GM21619 (cell line): ENCODE results near the gene TIAM2.

Experiments used
- ATAC-seq: cut with Tn5 transposase; IDR thresholded peaks from one replicate; pipeline ENCODE4 v1.9.1; 2021; ENCODE audit not compliant: unreplicated experiment

Gene TIAM2

DNA sequence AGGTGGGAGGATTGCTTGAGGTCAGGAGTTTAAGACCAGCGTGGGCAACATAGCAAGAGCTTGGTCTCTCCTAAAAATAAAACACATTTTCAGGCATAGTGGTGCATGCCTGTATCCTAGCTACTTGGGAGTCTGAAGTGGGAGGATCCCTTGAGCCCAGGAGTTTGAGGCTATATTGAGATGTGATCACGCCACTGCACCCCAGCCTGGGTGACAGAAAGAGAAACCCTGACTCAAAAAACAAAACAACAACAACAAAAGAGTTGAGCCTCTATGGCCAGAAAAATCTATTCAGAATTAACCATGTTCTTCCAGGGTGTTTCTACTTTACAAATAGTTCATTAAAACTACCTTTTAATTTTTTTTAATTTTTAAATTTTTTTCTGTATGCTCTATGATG, 60.6 kb downstream of the TIAM2 start:
- no peak for ATAC-seq

DNA sequence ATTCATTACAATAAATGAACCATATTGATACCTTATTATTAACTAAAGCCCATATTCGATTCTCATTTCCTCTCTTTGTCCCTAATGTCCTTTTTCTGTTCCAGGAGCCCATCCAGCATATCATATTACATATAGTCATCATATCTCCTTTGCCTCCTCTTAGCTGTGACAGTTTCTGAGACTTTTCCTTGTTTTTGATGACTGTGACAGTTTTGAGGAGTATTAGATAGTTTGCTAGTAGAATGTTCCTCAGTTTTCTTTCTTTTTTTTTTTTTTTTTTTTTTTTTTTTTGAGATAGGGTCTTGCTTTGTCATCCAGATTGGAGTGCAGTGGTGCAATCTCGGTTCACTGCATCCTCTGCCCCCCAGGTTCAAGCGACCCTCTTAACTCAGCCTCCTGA, 61.6 kb downstream of the TIAM2 start:
- no peak for ATAC-seq

DNA sequence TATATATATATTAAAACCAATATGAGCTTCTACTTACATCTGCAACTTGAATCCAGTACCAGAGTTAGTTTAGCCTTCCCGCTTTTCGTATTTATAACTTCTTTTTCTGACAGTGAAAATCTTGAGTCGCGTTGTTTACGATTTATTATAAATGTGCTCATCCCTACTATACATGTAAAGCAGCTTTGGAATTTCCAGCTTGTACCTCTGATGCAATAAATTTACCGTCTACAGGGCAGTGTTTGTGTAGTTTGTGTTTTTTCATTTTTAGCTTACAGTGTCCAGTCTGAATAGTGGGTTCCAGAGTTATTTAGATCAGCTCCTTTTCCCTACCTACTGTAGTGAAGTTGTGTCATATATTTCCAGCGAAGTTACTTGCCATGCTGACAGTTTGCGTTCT, 66.3 kb downstream of the TIAM2 start:
- ATAC-seq: no peak

DNA sequence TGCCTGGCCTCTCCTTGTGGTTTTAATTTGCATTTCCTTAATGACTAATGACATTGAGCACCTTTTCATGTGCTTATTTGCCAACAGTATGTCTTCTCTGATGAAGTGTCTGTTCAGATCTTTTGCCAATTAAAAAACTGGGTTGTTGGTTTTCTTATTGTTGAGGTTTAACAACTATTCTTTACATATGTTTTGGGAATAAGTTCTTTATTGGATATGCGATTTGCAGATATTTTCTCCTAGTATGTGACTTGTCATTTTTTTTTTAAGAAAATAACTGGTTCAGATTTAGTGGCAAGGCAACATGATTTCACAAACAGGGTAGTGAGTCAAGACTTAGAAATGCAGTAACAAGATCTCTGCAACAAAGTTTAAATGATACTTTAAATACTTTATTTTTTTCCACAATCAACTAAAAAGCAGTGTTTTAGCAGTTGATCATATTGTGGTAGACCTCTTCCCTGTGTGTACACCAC, 67.8 kb downstream of the TIAM2 start:
- no peak for ATAC-seq

DNA sequence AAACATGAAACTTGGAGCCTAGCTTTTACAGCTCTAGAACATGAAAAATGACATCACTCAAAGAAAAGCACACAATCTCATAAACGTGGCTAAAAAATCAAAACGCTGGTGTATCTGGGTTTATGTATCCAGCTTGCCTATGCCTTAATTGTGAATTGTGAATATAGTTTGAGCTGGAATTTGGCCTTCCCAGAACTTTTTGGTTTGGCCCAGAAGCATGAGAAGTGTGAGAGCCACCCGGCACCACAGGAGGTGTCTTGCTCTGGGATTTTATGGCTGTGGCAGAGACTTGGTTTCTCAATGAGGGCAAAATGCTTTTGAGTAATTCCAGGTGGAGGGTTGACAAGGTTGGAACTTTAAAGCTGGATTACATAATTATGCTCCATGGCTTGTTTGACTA, 69.2 kb downstream of the TIAM2 start:
- ATAC-seq: no peak

DNA sequence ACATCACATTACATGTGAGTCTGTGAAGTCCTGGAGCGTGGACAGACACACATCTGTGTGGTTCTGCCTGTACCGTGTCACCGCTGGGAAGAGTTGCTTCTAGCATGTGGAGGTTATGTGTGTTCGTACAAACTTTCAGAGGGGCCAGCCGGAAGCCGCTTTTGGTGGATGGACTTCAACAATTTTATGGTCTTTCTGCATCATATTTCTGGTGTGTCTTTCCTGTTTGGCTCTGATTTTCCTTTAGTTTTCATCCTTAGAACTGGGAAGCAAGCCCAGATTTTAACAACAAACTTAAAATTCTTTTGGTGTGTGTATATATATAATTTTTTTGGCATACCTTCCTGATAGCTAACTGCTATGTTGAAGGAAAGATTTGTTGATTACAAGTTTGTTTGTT, 71.2 kb downstream of the TIAM2 start:
- no peak for ATAC-seq

DNA sequence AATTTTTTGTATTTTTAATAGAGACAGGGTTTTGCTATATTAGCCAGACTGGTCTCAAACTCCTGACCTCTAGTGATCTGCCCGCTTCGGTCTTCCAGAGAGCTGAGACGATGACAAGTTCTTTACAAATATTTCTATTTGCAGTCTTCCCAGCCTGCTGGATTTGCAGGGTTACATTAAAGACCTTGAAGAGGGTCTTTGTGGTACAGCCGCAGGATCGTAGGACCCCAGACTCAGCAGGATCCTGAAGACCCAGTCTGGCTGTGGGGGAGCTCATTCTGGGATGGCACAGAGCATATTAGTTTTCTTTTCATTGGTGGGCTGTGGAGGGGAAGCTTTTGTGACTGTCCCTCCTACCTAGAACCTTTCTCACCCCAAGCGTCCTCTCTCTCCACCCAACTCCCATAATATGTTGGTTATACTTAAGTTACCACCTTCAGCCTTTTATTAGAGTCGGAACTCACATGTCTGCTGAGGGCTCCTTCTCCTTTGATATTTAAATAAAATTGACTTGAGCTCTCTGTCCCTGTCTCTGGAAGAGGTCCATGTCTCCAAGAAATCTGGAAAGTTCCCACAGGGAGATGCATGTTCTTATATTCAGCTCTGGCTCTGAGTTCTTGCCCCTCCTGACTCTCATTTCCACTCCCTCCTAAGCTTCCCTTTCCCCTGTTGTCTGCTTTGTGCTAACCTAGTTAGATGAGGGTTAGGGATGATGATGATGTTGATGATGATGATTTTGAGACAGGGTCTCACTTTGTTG, 72.0 kb downstream of the TIAM2 start:
- no peak for ATAC-seq

DNA sequence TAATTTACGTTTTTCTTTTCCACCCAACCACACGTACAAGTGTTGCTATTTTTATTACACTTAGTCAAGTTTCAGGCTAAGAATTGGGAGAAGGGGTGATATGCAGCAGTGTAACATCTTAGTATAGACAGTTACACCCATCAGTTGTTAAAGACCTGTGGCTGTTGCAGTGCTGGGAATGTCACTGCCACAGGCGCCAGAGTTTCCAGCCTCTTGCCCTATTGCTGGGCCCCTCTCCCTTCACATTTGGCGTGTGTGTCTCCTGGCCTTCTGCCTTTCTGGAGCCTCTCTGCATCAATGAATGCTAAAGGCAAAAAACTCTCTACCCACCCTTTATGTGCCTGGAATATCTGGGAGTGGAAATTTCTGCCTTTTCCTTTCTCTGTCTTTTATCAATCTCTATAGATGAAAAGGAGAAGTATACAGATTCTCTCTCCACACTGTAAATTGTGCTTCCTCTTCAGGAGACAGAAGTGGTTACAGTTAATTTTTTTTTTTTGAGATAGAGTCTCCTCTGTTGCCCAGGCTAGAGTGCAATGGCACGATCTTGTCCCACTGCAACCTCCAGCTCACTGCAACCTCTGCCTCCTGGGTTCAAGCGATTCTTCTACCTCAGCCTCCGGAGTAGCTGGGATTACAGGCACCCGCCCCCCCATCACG, 73.0 kb downstream of the TIAM2 start:
- no peak for ATAC-seq

DNA sequence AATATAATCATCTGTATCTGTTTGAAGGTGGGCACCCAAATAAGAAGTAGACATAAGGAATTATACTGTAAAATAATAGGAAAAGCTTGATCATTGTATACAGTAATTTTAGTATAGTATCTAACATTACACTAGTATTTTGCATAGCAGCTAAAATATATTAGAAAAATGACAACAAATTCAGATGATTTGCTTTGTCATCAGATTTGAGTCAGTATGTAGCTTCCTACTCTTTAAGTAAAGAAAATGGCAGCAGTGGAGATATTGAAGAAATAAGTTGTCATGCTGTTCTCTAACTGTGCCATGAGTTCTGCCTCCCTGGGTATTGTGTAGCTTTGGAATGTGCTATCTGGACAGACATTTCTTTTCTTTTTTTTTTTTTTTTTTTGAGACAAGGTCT, 74.4 kb downstream of the TIAM2 start:
- no peak for ATAC-seq

DNA sequence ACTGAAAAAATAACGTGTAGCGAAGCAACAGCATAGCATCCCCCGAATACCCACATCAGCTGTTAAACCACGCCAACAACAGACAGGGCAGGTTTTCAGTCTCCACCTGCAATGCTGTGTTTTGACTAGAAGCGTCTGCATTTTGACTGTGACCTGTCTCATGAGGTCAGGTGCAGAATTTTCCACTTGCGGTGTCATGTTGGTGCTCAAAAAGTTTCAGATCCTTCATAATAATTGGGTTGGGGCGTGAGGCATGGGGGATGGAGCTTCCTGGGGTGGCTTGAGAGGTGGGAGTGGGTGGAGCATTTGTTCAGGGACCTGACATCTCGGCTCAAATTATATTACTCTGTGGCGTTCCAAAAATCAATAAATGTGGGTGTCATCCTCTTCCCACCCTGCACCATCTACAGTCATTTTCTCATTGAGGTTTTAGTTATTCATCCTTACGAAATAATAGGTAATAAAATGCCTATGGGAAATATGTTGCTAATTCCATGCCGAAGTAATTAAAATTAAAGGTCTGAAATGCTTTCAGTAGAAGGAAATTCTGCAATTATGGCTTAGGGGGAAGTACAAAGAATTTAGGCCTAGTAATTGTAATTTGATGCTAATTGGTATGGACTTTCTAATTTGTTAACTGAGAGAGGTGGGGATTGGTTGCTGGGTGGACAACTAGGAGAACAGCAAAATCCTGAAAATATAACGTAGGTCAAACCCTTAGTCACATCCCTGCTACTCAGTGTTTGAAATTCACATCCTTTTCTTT, 81.0 kb downstream of the TIAM2 start:
- ATAC-seq: no peak

DNA sequence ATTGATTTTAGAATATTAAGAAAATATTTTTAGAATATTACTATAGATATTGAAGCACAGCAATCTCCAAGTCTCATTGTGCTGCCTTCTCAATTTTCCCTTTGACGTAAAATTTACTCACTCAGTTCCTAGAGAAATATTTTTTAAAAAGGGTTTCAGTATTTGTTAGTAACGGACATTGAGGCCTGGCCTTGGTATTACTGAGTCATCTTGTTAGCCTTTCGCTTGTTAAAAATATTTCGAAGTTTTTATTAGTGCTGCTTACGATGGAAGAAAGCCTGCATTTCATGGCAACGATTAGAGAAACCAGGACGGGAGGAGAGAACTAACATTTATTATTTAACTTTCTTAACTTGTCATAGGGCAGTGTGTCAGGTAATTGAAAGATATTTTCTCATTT, 82.2 kb downstream of the TIAM2 start:
- no peak for ATAC-seq

DNA sequence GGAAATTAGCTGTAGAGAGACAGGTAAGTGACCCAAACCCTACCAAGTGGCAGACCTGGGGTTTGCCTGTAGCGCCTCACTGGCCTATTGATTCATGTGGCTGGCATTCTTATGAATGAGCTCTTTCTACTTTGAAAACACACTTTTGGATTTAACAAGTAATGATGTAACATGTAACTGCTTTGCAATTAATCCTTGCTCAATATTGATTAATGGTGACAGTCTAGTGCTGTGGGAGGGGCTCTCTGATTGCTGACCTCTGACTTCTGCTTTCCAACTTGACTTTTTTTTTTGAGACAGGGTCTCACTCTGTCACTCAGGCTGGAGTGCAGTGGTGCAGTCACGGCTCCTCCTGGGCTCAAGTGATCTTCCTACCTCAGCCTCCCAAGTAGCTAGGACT, 82.7 kb downstream of the TIAM2 start:
- no peak for ATAC-seq

DNA sequence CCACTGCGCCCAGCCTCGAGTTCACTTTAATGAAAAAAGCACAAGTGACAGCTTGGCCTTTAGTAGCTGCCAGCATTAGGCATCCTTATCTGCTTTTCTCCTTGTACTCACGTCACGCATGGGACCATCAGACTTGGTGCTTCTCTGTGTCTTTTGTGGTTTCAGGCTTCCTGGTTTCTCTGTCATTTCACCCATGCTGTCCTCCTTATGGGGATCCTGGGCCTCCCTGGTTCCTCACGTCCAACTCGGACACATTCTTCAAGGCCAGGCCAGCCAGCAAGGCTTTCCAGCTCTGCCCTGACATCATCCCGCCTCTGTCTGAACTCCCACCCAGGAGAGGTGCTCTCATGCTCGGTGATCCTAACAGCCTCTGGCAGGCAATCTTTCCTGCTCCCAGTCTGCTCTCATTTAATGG, 83.2 kb downstream of the TIAM2 start:
- ATAC-seq: no peak

DNA sequence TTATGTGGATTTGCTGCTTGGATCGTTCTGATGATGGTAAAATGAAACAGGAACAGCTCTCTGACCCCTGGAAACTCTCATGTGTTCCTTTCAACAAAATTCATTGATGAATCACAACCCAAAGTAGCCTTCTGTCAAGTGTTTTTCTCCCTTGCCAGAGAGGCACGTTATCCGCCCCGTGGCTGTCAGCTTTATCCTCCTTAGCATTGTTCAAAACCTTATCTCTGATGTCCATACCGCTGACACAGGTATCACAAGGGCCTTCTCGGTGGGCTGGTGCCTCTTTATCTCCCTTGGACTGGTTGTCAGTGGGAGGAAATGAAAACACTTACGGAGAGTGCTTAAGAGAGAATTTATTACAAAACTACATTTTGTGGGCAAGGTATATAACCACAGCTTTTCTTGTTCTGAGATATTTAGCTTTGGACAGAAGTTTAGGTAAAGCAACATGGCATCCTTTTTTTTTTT, 84.9 kb downstream of the TIAM2 start:
- peak; percentile 55 for ATAC-seq

DNA sequence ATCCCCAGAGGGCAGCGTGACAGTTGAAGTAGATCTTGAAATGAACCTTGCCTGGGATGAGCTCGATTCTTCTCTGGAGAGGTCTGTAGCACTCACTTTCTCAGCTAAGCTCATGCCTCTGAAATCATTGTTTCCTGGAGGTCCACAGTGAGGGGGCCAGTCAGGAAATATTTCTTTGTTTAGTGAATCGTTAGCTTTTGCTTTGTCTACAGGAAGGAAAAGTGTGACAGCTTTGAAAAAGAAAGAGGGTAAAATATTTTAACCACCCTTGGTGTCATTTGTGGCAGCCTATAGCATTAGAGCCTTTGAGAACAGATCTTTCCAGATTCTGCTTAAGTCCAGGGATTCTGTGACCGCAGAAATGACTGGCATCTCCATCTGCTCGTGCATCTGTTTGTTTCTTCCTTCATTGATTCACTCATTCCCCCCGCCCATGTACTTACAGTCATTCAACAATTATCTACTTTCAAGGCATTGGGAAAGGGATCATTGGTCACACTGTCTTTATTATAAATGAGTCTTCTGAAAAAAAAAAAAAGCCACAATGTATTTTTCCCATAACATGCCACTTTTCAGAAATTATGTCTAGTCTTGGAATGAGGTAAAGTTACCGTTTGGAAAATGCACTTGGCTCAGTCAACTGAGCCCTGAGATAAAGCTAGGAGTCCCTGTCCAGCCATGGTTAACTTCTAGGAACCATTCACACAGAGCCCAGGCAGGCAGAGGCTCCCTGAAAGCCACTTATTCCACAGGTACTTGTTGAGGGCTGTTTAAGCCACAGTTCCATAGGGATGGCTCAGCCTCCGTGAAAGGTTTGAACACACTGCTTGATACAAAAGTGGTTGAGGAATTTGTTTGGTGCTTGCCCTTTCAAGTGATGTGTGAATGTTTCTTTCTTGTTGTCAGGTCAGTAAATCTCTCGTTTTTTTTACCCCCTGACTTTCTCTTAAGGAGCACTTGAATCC, 86.0 kb downstream of the TIAM2 start:
- ATAC-seq: no peak

DNA sequence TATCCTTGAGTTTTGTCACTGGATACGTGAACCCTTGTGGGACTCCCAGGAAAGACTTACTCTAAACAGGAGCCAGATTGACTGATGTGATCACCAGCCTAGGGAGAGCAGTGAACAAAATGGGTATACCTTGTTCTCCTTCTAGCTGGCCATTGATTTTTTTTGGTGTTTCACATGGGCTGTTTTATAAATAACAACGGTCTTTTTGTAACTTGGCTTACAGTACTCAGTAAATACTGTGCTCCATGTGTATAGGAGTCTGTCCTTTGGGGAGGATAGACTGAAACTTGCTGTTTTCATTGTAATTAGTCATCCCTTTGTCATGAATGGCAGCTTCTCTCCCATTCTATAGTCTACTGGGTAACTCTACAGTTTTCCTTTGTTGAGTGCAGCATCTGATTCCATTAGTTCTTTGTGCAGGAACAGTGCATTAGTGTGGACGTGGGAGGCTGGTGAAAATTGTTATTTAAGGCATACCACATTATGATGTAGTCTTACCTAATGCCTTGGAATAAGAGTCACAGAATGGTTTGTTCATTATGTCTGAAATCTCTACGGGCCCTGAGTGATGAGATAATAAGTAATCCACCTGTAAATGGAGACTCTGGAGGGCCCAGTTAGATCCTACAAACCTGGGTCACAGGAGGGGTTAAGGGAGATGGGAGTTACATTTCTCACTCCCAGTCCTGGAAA, 89.5 kb downstream of the TIAM2 start:
- no peak for ATAC-seq

DNA sequence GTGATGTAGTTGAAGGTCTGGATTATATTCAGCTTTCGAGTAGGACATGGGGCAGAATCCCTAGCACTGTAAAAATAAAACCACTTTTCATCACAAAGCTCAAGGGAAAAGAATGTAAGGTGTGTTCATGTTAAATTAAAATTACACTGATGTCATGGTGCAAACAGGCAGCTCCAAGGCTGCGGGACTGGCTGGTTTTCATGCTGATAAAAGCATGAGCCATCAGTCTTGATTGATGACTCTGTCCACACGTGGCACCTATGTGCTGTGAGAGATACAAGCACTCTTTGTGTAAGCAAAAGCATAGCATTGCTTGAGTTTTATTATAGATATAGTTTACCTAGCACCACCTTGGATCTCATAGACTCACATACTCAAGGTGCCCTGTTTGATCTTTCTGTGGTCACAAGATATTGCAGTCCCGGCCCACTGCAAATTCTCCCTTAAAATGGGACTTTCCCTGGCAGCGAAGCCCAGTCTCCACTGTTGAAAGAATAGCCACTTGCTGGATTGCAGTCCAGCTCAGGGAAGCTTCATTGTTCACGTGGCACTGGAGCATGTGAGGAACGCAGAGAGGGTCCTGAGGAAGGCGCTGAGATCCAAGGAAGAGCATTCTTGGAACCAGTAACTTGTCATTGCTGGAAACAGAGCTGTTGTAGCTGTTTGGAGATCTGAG, 90.6 kb downstream of the TIAM2 start:
- ATAC-seq: no peak

DNA sequence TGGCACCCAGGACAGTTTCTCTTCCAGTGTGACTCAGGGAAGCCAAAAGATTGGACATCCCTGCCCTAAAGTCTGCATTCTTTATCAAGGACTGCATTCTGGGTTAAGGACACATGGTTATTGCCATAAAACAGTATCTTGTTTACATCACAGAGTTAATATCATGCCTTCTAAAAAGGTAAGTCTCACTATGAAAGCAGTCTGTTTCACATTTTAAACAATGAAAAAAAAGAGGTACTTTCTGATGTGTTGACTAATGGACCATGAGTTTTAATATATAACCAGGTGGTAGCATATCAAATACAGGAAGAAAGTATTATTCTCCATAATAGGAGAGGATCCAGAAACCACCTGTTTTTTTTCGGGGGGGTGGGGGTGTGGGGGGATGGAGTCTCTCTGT, 93.7 kb downstream of the TIAM2 start:
- peak; percentile 47 for ATAC-seq

DNA sequence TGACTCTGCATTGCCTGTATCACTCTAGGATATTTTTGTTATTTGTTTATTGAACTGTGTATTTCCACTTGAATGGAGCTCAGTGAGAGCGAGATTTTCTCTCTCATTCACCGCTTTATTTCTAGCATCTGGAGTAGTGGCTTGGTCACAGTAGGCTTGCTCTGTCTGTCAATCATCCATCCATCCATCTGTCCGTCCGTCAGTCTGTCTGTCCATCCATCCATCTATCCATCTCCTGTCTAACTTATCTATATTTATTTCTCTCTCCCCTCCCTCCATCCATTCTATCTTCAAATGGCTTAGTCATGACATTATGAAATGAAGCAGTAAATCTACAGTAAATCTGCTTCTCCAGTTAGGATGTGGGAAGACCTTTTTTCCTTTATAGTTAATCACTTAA, 94.6 kb downstream of the TIAM2 start:
- no peak for ATAC-seq

DNA sequence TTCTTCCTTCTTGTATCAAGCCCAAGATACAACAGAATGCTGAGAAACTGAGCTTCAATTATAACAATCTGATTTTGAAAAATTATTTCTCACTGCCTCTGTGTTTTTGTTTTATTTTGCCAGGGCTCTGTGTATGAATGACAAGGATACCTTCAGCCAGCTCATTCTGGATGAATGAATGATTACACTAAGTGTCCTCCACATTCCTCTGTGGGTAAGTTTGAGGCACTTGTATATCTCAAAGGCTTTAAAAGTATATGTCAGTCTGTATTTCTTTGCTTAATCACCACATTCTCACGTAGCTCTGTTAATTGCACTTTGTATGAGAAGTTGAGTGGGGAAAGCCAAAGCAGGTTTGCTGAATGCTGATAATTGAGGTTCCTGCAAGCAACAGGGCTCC, 95.1 kb downstream of the TIAM2 start:
- ATAC-seq: no peak
